ENCODE results near the gene IQCB1. TPM values are rescaled to one million over a fixed set of nuclear protein-coding genes. Genes with fewer than 3 reads are reported as not detected.

IQCB1 gene
- total and polyA plus RNA-seq, 10 of the 15 experiments (the other 5 are each of a cell fraction or from before 2014, with no cell fraction given), result 36.0 to 69.4 (median 48.9) TPM

DNA sequence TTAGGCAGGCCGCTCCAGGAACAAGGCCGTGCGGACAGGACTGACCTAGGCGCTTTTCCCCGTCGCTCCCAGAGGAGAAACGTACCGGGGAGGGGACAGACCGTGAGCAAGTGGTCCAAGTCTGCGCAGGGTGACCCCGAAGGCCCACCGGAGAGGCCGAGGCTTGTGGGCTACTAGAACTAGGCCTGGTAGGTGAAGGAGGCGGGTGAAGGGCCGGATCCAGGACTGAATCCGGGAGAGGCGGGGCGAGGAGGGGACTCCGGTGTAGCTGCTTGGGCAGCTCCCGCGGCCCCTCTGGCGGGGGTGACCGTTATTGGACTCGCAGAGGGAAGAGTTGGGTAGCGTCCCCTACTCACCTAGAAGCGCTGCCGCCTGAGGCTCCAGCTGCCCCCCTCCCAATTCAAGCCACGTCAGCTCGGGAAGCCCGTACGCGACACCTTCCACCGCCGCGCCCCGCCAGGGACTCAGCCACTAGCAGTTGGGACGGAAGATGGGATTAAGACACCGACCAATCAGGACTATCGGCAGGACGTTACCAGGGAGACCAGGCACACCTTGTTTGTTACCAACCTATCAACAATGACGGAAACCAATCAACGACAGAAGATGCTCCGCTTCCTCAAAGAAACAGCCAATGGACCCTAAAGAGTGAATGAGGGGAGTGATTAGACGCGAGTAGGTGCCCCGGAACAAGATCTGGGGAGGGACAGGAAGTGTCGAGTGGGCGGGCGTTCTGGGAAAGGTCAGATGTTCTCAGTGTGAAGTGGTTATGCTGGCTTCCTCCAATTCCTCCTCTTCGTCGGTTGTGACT is 85.4 kb downstream of the IQCB1 start, which contains the start of gene GOLGB1 (continued):
- TF ChIP-seq, protein P1, sequence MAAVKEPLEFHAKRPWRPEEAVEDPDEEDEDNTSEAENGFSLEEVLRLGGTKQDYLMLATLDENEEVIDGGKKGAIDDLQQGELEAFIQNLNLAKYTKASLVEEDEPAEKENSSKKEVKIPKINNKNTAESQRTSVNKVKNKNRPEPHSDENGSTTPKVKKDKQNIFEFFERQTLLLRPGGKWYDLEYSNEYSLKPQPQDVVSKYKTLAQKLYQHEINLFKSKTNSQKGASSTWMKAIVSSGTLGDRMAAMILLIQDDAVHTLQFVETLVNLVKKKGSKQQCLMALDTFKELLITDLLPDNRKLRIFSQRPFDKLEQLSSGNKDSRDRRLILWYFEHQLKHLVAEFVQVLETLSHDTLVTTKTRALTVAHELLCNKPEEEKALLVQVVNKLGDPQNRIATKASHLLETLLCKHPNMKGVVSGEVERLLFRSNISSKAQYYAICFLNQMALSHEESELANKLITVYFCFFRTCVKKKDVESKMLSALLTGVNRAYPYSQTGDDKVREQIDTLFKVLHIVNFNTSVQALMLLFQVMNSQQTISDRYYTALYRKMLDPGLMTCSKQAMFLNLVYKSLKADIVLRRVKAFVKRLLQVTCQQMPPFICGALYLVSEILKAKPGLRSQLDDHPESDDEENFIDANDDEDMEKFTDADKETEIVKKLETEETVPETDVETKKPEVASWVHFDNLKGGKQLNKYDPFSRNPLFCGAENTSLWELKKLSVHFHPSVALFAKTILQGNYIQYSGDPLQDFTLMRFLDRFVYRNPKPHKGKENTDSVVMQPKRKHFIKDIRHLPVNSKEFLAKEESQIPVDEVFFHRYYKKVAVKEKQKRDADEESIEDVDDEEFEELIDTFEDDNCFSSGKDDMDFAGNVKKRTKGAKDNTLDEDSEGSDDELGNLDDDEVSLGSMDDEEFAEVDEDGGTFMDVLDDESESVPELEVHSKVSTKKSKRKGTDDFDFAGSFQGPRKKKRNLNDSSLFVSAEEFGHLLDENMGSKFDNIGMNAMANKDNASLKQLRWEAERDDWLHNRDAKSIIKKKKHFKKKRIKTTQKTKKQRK (IDR thresholded peaks at IDR 0.05; ENCODE audit: low read depth, low read length), result peak; percentile 77
- TF ChIP-seq NBN (IDR thresholded peaks at IDR 0.05) (peak; percentile 54), NR2F1 (conservative IDR thresholded peaks at IDR 0.05) (peak; percentile 36), ZNF207 (IDR thresholded peaks at IDR 0.05; ENCODE audit: borderline replicate concordance) (no peak), CBX5 (IDR thresholded peaks at IDR 0.05; ENCODE audit: low read depth) (no peak), SMAD5 (IDR thresholded peaks at IDR 0.05; ENCODE audit: low read depth) (peak; percentile 82; the same call in 1 of the 2 replicates), TCF3 (IDR thresholded peaks at IDR 0.05; ENCODE audit: borderline replicate concordance, insufficient read depth, low read depth, low read length) (no peak), POLR2AphosphoS2 (IDR thresholded peaks at IDR 0.05; ENCODE audit: low read depth, low read length) (peak; percentile 94), FOS (IDR thresholded peaks at IDR 0.05; ENCODE audit: borderline replicate concordance, extremely low read depth, insufficient read length) (peak; percentile 73), LARP7 (IDR thresholded peaks at IDR 0.05) (peak; percentile 78), NR2C1 (IDR thresholded peaks at IDR 0.05) (peak; percentile 99)
- TF ChIP-seq, protein P2, sequence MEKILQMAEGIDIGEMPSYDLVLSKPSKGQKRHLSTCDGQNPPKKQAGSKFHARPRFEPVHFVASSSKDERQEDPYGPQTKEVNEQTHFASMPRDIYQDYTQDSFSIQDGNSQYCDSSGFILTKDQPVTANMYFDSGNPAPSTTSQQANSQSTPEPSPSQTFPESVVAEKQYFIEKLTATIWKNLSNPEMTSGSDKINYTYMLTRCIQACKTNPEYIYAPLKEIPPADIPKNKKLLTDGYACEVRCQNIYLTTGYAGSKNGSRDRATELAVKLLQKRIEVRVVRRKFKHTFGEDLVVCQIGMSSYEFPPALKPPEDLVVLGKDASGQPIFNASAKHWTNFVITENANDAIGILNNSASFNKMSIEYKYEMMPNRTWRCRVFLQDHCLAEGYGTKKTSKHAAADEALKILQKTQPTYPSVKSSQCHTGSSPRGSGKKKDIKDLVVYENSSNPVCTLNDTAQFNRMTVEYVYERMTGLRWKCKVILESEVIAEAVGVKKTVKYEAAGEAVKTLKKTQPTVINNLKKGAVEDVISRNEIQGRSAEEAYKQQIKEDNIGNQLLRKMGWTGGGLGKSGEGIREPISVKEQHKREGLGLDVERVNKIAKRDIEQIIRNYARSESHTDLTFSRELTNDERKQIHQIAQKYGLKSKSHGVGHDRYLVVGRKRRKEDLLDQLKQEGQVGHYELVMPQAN (conservative IDR thresholded peaks at IDR 0.05), result peak; percentile 91
- TF ChIP-seq, protein P3, sequence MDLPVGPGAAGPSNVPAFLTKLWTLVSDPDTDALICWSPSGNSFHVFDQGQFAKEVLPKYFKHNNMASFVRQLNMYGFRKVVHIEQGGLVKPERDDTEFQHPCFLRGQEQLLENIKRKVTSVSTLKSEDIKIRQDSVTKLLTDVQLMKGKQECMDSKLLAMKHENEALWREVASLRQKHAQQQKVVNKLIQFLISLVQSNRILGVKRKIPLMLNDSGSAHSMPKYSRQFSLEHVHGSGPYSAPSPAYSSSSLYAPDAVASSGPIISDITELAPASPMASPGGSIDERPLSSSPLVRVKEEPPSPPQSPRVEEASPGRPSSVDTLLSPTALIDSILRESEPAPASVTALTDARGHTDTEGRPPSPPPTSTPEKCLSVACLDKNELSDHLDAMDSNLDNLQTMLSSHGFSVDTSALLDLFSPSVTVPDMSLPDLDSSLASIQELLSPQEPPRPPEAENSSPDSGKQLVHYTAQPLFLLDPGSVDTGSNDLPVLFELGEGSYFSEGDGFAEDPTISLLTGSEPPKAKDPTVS (IDR thresholded peaks at IDR 0.05; ENCODE audit: low read depth, low read length), result no peak
- TF ChIP-seq, protein P4, sequence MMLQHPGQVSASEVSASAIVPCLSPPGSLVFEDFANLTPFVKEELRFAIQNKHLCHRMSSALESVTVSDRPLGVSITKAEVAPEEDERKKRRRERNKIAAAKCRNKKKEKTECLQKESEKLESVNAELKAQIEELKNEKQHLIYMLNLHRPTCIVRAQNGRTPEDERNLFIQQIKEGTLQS (IDR thresholded peaks at IDR 0.05; ENCODE audit: borderline replicate concordance, extremely low read depth, low read depth, low read length), result no peak
- TF ChIP-seq, protein P5, sequence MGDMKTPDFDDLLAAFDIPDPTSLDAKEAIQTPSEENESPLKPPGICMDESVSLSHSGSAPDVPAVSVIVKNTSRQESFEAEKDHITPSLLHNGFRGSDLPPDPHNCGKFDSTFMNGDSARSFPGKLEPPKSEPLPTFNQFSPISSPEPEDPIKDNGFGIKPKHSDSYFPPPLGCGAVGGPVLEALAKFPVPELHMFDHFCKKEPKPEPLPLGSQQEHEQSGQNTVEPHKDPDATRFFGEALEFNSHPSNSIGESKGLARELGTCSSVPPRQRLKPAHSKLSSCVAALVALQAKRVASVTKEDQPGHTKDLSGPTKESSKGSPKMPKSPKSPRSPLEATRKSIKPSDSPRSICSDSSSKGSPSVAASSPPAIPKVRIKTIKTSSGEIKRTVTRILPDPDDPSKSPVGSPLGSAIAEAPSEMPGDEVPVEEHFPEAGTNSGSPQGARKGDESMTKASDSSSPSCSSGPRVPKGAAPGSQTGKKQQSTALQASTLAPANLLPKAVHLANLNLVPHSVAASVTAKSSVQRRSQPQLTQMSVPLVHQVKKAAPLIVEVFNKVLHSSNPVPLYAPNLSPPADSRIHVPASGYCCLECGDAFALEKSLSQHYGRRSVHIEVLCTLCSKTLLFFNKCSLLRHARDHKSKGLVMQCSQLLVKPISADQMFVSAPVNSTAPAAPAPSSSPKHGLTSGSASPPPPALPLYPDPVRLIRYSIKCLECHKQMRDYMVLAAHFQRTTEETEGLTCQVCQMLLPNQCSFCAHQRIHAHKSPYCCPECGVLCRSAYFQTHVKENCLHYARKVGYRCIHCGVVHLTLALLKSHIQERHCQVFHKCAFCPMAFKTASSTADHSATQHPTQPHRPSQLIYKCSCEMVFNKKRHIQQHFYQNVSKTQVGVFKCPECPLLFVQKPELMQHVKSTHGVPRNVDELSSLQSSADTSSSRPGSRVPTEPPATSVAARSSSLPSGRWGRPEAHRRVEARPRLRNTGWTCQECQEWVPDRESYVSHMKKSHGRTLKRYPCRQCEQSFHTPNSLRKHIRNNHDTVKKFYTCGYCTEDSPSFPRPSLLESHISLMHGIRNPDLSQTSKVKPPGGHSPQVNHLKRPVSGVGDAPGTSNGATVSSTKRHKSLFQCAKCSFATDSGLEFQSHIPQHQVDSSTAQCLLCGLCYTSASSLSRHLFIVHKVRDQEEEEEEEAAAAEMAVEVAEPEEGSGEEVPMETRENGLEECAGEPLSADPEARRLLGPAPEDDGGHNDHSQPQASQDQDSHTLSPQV (IDR thresholded peaks at IDR 0.05), result no peak
- TF ChIP-seq, protein P6, sequence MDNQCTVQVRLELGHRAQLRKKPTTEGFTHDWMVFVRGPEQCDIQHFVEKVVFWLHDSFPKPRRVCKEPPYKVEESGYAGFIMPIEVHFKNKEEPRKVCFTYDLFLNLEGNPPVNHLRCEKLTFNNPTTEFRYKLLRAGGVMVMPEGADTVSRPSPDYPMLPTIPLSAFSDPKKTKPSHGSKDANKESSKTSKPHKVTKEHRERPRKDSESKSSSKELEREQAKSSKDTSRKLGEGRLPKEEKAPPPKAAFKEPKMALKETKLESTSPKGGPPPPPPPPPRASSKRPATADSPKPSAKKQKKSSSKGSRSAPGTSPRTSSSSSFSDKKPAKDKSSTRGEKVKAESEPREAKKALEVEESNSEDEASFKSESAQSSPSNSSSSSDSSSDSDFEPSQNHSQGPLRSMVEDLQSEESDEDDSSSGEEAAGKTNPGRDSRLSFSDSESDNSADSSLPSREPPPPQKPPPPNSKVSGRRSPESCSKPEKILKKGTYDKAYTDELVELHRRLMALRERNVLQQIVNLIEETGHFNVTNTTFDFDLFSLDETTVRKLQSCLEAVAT (IDR thresholded peaks at IDR 0.05), result peak; percentile 31; the same call in 1 of the 2 replicates

All from GM12878 (cell line).